HL-60/S4 (cell line): ENCODE results near the gene LYRM1.
"Not testable (repeated sequence)": the region's sequence is repeated elsewhere in the genome, so short reads cannot be mapped to it uniquely, and the experiment has no call there.

Source experiments
- in situ Hi-C: fragments of 300-500 bp; cut with MboI; formaldehyde crosslinking; loops from 2 replicates; pipeline ENCODE4 v1.14.3; 2022; ENCODE audit warnings: low sequenced_read_pairs

LYRM1 gene

GRCh38 chr16:20930365-20930690, 29.8 kb downstream of the LYRM1 start:
- in situ Hi-C loops: no loop called here

DNA sequence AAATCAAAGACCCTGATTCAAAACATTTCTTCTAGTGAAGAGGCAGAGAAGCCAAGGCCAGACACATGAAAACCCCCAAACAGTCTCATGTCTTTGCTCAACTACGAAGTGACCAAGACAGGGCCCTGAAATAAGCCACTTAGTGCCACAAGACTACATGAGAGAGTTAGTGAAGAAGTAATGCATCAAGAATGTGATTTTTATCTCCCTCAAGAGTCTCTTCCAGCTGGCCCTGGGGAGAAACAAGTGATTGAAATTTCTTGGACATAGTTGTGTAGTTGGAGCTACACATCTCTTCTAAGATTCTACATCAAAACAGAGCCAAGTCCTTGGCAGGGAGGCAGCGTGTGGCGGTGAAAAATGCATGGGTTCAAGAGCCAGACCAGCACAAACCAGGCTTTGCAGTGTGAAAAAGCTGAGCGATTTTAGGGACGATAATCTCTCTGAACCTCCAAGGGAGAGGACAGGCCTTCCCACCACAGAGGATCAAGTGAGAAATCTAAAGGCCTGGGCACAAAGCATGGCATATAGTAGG, 30.6 kb downstream of the LYRM1 start:
- in situ Hi-C loops: no loop called here

- in situ Hi-C loops: no loop called here
These were observed 33.0 kb downstream of the LYRM1 start for GRCh38 chr16:20933589-20933988.

GRCh38 chr16:20937736-20938135, 37.2 kb downstream of the LYRM1 start:
- in situ Hi-C loops: no loop called here

- in situ Hi-C loops: no loop called here
These were observed 37.9 kb downstream of the LYRM1 start for GRCh38 chr16:20938426-20938825.

- in situ Hi-C loops: no loop called here
These were observed 39.0 kb downstream of the LYRM1 start for GRCh38 chr16:20939611-20940010.

DNA sequence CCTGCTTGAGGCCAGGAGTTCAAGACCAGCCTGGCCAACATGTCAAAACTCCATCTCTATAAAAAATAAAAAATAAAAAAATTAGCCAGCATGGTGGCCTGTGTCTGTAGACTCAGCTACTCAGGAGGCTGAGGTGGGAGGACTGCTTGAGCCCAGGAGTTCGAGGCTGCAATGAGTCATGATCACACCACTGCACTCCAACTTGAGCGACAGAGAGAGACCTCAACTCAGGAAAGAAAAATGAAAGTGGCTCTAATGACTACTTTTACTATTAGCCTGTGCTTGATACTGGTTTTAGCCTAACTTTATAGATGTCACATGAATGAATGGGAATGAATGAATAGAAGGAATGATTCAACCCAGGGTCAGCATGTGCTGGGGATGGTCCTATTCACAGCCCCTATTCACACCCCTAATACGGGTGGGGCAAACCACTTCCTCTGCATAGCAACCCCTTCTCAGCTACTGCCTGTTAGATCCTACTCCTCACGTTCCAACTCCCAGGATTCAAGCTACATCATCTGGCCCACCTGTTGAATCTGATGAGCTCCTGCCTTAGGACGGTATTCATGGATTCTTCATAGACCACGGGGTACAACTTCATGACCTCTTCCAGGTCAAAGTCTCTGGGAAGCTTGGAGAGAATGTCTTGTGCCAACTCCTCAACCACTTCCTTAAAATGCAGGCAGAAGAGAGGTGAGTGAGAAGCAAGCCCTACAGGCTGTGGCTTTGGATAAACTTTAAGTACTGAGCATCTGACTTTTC, 40.5 kb downstream of the LYRM1 start:
- in situ Hi-C loops: no loop called here

DNA sequence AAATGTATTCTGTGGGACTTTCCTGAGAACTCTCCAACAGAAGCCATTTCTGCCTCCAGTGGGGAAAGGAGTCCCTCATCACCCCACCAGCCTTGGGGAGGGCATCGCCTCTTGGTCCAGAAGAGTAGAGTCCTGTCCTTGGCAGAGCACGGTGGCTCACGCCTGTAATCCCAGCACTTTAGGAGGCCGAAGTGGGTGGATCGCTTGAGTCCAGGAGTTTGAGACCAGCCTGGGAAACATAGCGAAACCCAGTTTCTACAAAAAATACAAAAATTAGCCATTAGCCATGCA, 41.0 kb downstream of the LYRM1 start:
- in situ Hi-C loops: no loop called here

DNA sequence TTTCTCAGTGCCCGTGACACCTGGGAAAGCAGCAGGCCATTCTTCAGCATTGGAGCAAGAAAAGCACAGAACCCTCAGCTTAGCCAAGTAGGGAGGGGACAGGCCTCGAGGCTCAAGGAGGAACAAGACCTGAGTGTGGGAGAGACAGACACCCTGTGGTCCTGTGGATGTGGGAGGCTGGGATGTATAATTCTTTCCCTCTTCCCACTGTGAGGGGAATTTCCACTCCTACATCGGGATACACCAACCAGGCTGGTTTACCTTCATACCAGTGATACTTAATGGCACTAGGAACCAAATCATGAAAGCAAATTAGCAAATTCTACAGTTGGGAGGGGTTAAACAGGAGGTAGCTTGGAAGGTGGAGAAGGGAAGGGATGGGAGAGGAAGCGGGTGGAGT, 41.7 kb downstream of the LYRM1 start:
- in situ Hi-C loops: no loop called here

DNA sequence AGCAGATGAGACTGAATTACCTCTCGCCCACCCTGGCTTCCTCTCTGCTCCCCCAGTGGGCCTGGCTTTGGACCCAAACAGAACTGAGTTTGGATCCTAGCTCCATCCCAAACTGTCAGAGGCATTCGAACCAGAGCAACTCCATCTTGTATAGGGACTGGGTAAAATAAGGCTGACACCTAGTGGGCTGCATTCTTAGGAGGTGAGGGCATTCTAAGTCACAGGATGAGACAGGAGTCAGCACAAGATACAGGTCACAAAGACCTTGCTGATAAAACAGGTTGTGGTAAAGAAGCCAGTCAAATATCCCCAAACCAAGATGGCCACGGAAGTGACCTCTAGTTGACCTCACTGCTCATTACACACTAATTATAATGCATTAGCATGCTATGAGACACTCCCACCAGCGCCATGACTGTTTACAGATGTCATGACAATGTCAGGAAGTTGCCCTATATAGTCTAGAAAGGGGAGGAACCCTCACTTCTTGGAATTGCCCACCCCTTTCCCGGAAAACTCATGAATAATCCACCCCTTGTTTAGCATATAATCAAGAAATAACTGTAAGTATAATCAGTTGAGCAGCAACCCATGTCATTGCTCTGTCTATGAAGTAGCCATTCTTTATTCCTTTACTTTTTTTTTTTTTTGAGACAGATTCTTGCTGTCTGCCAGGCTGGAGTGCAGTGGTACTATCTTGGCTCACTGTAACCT, 44.4 kb downstream of the LYRM1 start:
- in situ Hi-C loops: no loop called here

DNA sequence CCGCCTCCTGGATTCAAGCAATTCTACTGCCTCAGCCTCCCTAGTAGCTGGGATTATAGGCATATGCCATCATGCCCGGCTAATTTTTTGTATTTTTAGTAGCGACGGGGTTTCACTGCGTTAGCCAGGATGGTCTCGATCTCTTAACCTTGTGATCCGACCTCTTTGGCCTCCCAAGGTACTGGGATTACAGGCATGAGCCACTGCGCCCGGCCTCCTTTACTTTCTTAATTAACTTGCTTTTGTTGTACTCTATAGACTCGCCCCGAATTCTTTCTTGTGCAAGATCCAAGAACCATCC, 45.0 kb downstream of the LYRM1 start:
- in situ Hi-C loops: not testable (repeated sequence)

- in situ Hi-C loops: no loop called here
These were observed 45.6 kb downstream of the LYRM1 start for GRCh38 chr16:20946015-20946629.

- in situ Hi-C loops: no loop called here
These were observed 47.9 kb downstream of the LYRM1 start for GRCh38 chr16:20948444-20948843.

DNA sequence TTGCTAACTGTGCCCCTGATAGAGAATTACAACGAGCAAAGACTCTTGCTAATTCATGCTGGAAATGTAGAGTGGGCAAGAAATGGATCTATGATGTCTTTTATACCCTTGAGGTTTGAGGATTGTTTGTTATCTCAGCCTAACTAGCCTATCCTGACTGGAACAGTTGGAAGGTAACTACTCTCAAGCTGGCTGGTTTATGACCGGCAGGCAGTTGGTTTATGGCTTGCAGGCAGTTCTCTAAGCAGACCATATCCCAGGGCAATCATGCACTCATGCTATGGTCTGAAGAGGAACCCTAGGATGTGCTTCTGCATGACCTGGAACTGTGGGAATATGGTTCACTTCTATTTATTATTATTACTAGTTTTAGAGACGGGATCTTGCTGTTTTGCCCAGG, 49.1 kb downstream of the LYRM1 start:
- in situ Hi-C loops: no loop called here

DNA sequence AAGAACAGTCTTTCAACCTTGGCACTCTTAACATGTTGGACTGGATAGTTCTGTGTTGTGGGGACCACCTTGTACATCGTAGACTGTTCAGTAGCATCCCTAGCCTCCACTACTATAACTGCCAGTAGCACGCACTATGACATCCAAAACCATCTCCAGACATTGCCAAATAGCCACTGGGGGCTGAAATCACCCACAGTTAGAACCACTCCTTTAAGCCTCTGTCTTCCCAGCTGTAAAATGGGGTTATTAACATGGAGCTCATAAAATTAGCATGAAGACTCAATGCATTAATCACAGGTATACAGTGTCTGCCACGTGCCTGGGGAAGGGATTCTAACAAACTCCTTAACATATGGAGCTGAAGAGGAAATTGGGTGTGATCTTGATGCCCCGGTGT, 49.7 kb downstream of the LYRM1 start:
- in situ Hi-C loops: no loop called here

DNA sequence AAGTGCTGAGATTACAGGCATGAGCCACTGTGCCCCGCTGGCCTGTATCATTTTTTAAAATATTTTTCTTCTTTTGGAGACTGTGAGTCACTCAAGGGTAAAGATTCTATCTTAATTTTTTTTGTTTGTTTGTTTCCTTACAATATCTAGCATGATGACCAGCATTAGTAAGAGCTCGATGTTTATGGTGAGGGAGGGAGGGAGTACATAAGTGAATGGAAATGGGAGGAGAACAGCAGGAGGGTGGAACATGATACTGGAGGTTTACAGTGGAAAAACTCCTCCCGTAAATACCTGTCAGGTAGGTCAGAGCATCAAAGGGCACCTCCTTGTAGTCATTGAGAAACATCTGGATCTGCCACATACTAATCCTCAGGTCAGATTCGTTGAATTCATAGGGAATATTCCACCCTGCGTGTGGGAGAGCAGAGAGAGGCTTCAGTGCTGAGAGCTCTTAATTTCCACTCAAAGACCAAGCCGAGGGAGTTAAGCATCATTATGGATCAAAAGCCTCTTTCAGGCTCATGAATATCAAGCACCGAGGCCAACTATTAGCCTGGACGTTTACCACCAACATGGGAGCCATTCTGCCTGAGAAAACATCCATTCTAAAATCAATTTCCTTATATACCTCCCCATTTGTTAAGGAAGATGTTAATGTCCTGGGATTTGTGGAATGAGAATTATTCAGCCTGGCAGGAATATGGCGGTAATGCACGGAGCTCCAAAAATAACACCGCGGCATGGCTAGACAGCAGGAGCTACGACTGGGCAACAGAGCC, 51.8 kb downstream of the LYRM1 start:
- in situ Hi-C loops: no loop called here

GRCh38 chr16:20954574-20954973, 54.0 kb downstream of the LYRM1 start:
- in situ Hi-C loops: no loop called here

DNA sequence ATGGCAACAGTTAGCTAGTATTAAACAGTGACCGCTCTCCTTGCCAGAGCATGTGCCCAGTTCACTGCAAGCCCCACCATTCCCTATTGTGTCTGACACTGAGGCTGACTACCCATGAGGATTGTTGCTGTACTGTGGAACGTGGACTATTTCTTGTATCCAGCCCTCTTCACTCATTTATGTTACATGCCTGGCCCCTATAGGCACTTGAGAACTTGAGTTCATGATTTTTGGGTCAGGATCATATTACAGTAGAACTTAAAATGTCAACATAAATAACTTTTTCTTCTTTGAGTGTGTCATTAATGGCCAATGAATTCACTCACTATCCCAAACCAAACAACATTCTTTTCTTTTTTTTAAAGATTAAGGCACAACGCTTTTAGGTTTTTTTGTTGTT, 55.7 kb downstream of the LYRM1 start:
- in situ Hi-C loops: no loop called here

- in situ Hi-C loops: no loop called here
These were observed 56.6 kb downstream of the LYRM1 start for GRCh38 chr16:20957153-20957552.

- in situ Hi-C loops: no loop called here
These were observed 60.3 kb downstream of the LYRM1 start for GRCh38 chr16:20960899-20961298.

- in situ Hi-C loops: no loop called here
These were observed 68.2 kb downstream of the LYRM1 start for GRCh38 chr16:20968765-20969164.

DNA sequence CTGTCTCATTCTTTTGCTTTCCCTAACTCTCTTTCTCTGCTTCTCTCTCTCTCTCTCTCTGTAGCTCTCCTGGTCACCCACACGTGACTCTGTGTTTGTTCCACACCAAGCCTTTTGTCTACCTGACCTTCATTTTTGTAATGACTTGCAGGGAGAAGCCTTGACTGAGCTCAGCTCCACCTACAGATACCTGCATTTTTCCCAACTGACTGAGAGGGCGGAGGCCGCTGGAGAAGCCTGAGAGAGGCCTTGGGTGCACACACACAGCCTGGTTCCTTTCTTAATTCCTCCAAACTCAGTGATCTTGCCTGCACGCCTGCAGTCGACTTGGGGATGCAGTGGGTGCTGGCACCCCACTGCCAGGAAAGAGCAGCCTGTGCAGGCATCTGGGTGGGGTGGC, 68.8 kb downstream of the LYRM1 start:
- in situ Hi-C loops: no loop called here
